HEK293 (cell line): Measurements from ENCODE around the gene TMEM273.

ENCODE experiments used
- CTCF ChIA-PET: fragments of 350-600 bp; formaldehyde crosslinking; extraction: SDS; loops from one replicate; lab custom pipeline; 2021; ENCODE audit warnings: antibody characterized with exemption; lab: Yijun Ruan, JAX
- POLR2A ChIA-PET: fragments of 300-600 bp; formaldehyde crosslinking; extraction: SDS; loops from one replicate; lab custom pipeline; 2020; ENCODE audit warnings: antibody characterized with exemption, inconsistent platforms; lab: Yijun Ruan, JAX
- H3K27ac ChIP-seq: fragments of 200-500 bp; sonication (Bioruptor generic); 2 replicates; pipeline ENCODE4 v1.5.1; 2014; ENCODE audit warnings: low read depth, low read length, control low read depth, inconsistent platforms; ENCODE audit errors: extremely low read depth
- H3K36me3 ChIP-seq, 2 experiments: fragments of 200-500 bp in 1 of 2; sonication (Bioruptor generic) in 1 of 2; 1 replicate in 1 of 2; 2 replicates in 1 of 2; pipeline ENCODE4 v1.5.1; 2014 to 2017; ENCODE audit warnings: inconsistent platforms in 2 of 2, low read length in 2 of 2; ENCODE audit not compliant: control insufficient read depth in 2 of 2, insufficient read depth in 1 of 2
- H3K4me1 ChIP-seq: fragments of 200-500 bp; sonication (Bioruptor generic); 2 replicates; pipeline ENCODE4 v1.5.1; 2014; ENCODE audit warnings: mild to moderate bottlenecking, low read length, inconsistent platforms; ENCODE audit not compliant: control insufficient read depth, insufficient read depth
- H3K4me3 ChIP-seq: 2 replicates; pipeline ENCODE4 v1.5.1; 2011; ENCODE audit warnings: low read depth, mild to moderate bottlenecking, control low read depth, low read length, moderate library complexity
- H3K9me3 ChIP-seq: fragments of 200-500 bp; sonication (Bioruptor generic); 2 replicates; pipeline ENCODE4 v1.5.1; 2014; ENCODE audit warnings: low read depth, low read length, inconsistent platforms; ENCODE audit not compliant: control insufficient read depth, insufficient read depth
- BCL11B ChIP-seq: fragments of 450-650 bp; formaldehyde crosslinking; IDR thresholded peaks from 2 replicates; pipeline ENCODE4 v1.5.1; 2016; ENCODE audit warnings: low read depth, missing biosample characterization, missing genetic modification characterization
- GFI1B ChIP-seq: fragments of 450-650 bp; formaldehyde crosslinking; IDR thresholded peaks from 2 replicates; pipeline ENCODE4 v1.5.1; 2016; ENCODE audit warnings: missing biosample characterization, missing genetic modification characterization
- RBAK ChIP-seq: fragments of 450-650 bp; formaldehyde crosslinking; IDR thresholded peaks from 2 replicates; pipeline ENCODE4 v1.5.1; 2016; ENCODE audit warnings: missing biosample characterization, missing genetic modification characterization
- SETDB1 ChIP-seq: IDR thresholded peaks from one replicate; pipeline ENCODE4 v1.6.1; 2017; ENCODE audit warnings: mild to moderate bottlenecking, low read length, moderate library complexity, mixed read lengths; ENCODE audit not compliant: insufficient read length
- ZBTB20 ChIP-seq: fragments of 450-650 bp; formaldehyde crosslinking; IDR thresholded peaks from 2 replicates; pipeline ENCODE4 v1.5.1; 2016; ENCODE audit warnings: missing biosample characterization, missing genetic modification characterization
- ZBTB26 ChIP-seq: fragments of 450-650 bp; formaldehyde crosslinking; optimal IDR thresholded peaks from 2 replicates; pipeline ENCODE3; 2016; ENCODE audit warnings: missing biosample characterization, mild to moderate bottlenecking, missing genetic modification characterization
- ZBTB48 ChIP-seq: fragments of 450-650 bp; formaldehyde crosslinking; IDR thresholded peaks from 2 replicates; pipeline ENCODE4 v1.5.1; 2016; ENCODE audit warnings: missing biosample characterization, missing genetic modification characterization
- ZFHX2 ChIP-seq: fragments of 450-650 bp; formaldehyde crosslinking; conservative IDR thresholded peaks from 2 replicates; pipeline ENCODE4 v1.5.1; 2016; ENCODE audit warnings: missing biosample characterization, missing genetic modification characterization
- ZFP37 ChIP-seq: fragments of 450-650 bp; formaldehyde crosslinking; IDR thresholded peaks from 2 replicates; pipeline ENCODE4 v1.5.1; 2016; ENCODE audit warnings: missing biosample characterization, missing genetic modification characterization
- ZNF114 ChIP-seq: fragments of 450-650 bp; formaldehyde crosslinking; IDR thresholded peaks from 2 replicates; pipeline ENCODE4 v1.5.0; 2017; ENCODE audit warnings: missing biosample characterization, missing genetic modification characterization
- ZNF140 ChIP-seq: fragments of 450-650 bp; formaldehyde crosslinking; IDR thresholded peaks from 2 replicates; pipeline ENCODE4 v1.5.1; 2016; ENCODE audit warnings: missing biosample characterization, missing genetic modification characterization
- ZNF148 ChIP-seq: fragments of 450-650 bp; formaldehyde crosslinking; IDR thresholded peaks from 2 replicates; pipeline ENCODE4 v1.5.0; 2017; ENCODE audit warnings: missing biosample characterization, missing genetic modification characterization, borderline replicate concordance
- ZNF221 ChIP-seq: fragments of 450-650 bp; formaldehyde crosslinking; IDR thresholded peaks from 2 replicates; pipeline ENCODE4 v1.5.1; 2017; ENCODE audit warnings: missing biosample characterization, missing genetic modification characterization, borderline replicate concordance
- ZNF324 ChIP-seq: fragments of 450-650 bp; formaldehyde crosslinking; IDR thresholded peaks from 2 replicates; pipeline ENCODE4 v1.5.1; 2016; ENCODE audit warnings: missing biosample characterization, missing genetic modification characterization
- ZNF341 ChIP-seq: fragments of 450-650 bp; formaldehyde crosslinking; IDR thresholded peaks from 2 replicates; pipeline ENCODE4; 2016; ENCODE audit warnings: low read depth, missing biosample characterization, missing genetic modification characterization
- ZNF394 ChIP-seq: fragments of 450-650 bp; formaldehyde crosslinking; IDR thresholded peaks from 2 replicates; pipeline ENCODE4 v1.5.1; 2016; ENCODE audit warnings: missing biosample characterization, missing genetic modification characterization, mild to moderate bottlenecking, moderate library complexity, borderline replicate concordance
- ZNF398 ChIP-seq: fragments of 450-650 bp; formaldehyde crosslinking; IDR thresholded peaks from 2 replicates; pipeline ENCODE4 v1.5.1; 2017; ENCODE audit warnings: missing biosample characterization, missing genetic modification characterization
- ZNF510 ChIP-seq: fragments of 450-650 bp; formaldehyde crosslinking; IDR thresholded peaks from 2 replicates; pipeline ENCODE4 v1.5.1; 2018; ENCODE audit warnings: mild to moderate bottlenecking, missing genetic modification characterization, missing biosample characterization; ENCODE audit not compliant: insufficient replicate concordance
- ZNF513 ChIP-seq: fragments of 450-650 bp; IDR thresholded peaks from 2 replicates; pipeline ENCODE4 v1.5.1; 2018; ENCODE audit warnings: missing biosample characterization, missing genetic modification characterization
- ZNF561 ChIP-seq: fragments of 450-650 bp; IDR thresholded peaks from 2 replicates; pipeline ENCODE4 v1.5.1; 2018; ENCODE audit warnings: missing biosample characterization, missing genetic modification characterization, borderline replicate concordance
- ZNF571 ChIP-seq: fragments of 450-650 bp; formaldehyde crosslinking; IDR thresholded peaks from 2 replicates; pipeline ENCODE4 v1.5.0; 2017; ENCODE audit warnings: missing biosample characterization, missing genetic modification characterization
- ZNF658 ChIP-seq: fragments of 450-650 bp; formaldehyde crosslinking; IDR thresholded peaks from 2 replicates; pipeline ENCODE4; 2016; ENCODE audit warnings: missing biosample characterization, missing genetic modification characterization
- ZNF664 ChIP-seq: fragments of 450-650 bp; formaldehyde crosslinking; IDR thresholded peaks from 2 replicates; pipeline ENCODE4 v1.5.1; 2016; ENCODE audit warnings: missing biosample characterization, missing genetic modification characterization

TMEM273 gene

GRCh38 chr10:49207113-49207512 is 18.9 kb upstream of the TMEM273 start:
- POLR2A ChIA-PET = interaction anchor here (0.5 kb wide), 1 partner anchor 1731 kb away, joined by 3 read pairs; no protein-coding TSS in a partner anchor
- CTCF ChIA-PET = no interaction called here
- TF ChIP-seq ZBTB48 (tag by site-specific recombination) (no peak), BCL11B (tag by site-specific recombination) (no peak), ZNF571 (tag by site-specific recombination) (no peak), ZNF114 (no peak), ZBTB20 (tag by site-specific recombination) (no peak), ZNF140 (no peak), ZFHX2 (tag by site-specific recombination) (no peak), ZNF341 (tag by site-specific recombination) (no peak), ZNF221 (tag by site-specific recombination) (no peak), ZNF561 (no peak), SETDB1 (no peak), ZFP37 (no peak), ZNF664 (tag by site-specific recombination) (no peak), ZNF148 (tag by site-specific recombination) (no peak), ZBTB26 (tag by site-specific recombination) (no peak), ZNF394 (no peak), ZNF658 (tag by site-specific recombination) (no peak)

GRCh38 chr10:49205206-49205605 is 17.0 kb upstream of the TMEM273 start:
- Histone ChIP-seq H3K36me3 (no peaks in the 10 kb centered on the region), H3K4me1 (no peaks in the 10 kb centered on the region), H3K4me3 (no peak overlapping the region), H3K9me3 (no peaks in the 10 kb centered on the region), H3K27ac (no peak overlapping the region)
- ChIA-PET POLR2A (no interaction called here), CTCF (interaction anchor here (1.5 kb wide), 1 partner anchor 547 kb away, joined by 3 read pairs; no protein-coding TSS in a partner anchor)
- no peak for TF ChIP-seq ZNF664 (tag by site-specific recombination)
- TF ChIP-seq ZNF398 = no peak
- TF ChIP-seq RBAK (tag by site-specific recombination) = no peak
- no peak for TF ChIP-seq ZNF513 (tag by site-specific recombination)
- TF ChIP-seq GFI1B (tag by site-specific recombination) = no peak
- no peak for TF ChIP-seq ZNF510 (tag by site-specific recombination)
- TF ChIP-seq ZNF324 (tag by site-specific recombination) = no peak

More at GRCh38 chr10:49207113-49207512, 18.9 kb upstream of the TMEM273 start:
- H3K36me3 ChIP-seq = no peaks in the 10 kb centered on the region
- H3K4me3 ChIP-seq = no peak overlapping the region
- H3K27ac ChIP-seq = no peak overlapping the region
- no peaks in the 10 kb centered on the region for H3K4me1 ChIP-seq
- H3K9me3 ChIP-seq = no peaks in the 10 kb centered on the region
